ENCODE measurements around the gene AKT1.
"Not testable (repeated sequence)": the region's sequence is repeated elsewhere in the genome, so short reads cannot be mapped to it uniquely, and the experiment has no call there.

The AKT1 gene

GRCh38 chr14:104794993-104795780, at the start of gene AKT1:
Gene AKT1 (minus strand): TSS chr14:104795748. CDS start chr14:104792643, 3,105 bp downstream.
- DNase-seq: no peak

- DNase-seq: no peak
Observed at GRCh38 chr14:104845033-104845666, 49.6 kb upstream of the AKT1 start.

GRCh38 chr14:104844306-104845032, 48.9 kb upstream of the AKT1 start:
- DNase-seq: no peak

GRCh38 chr14:104843442-104844305, 48.1 kb upstream of the AKT1 start:
- DNase-seq: no peak

GRCh38 chr14:104843006-104843405, 47.5 kb upstream of the AKT1 start:
- no peak for DNase-seq

GRCh38 chr14:104841730-104842129, 46.2 kb upstream of the AKT1 start:
- DNase-seq: no peak

GRCh38 chr14:104836171-104836935, 40.8 kb upstream of the AKT1 start:
- DNase-seq: not testable (repeated sequence)

- no peak for DNase-seq
Observed at GRCh38 chr14:104830781-104831180, 35.2 kb upstream of the AKT1 start.

GRCh38 chr14:104827177-104828055, 31.9 kb upstream of the AKT1 start:
- DNase-seq: peak; percentile 59

- no peak for DNase-seq
Observed at GRCh38 chr14:104826861-104827176, 31.3 kb upstream of the AKT1 start.

- DNase-seq: peak; percentile 94
Observed at GRCh38 chr14:104826189-104826860, 30.8 kb upstream of the AKT1 start.

GRCh38 chr14:104824353-104824997, 28.9 kb upstream of the AKT1 start:
- no peak for DNase-seq

- no peak for DNase-seq
Observed at GRCh38 chr14:104822821-104823615, 27.5 kb upstream of the AKT1 start.

GRCh38 chr14:104821971-104822608, 26.5 kb upstream of the AKT1 start:
- DNase-seq: no peak

- no peak for DNase-seq
Observed at GRCh38 chr14:104821229-104821945, 25.8 kb upstream of the AKT1 start.

GRCh38 chr14:104820669-104821228, 25.2 kb upstream of the AKT1 start:
- DNase-seq: no peak

- no peak for DNase-seq
Observed at GRCh38 chr14:104819361-104819781, 23.8 kb upstream of the AKT1 start.
